ENCODE measurements around the gene VAMP8.

DNA sequence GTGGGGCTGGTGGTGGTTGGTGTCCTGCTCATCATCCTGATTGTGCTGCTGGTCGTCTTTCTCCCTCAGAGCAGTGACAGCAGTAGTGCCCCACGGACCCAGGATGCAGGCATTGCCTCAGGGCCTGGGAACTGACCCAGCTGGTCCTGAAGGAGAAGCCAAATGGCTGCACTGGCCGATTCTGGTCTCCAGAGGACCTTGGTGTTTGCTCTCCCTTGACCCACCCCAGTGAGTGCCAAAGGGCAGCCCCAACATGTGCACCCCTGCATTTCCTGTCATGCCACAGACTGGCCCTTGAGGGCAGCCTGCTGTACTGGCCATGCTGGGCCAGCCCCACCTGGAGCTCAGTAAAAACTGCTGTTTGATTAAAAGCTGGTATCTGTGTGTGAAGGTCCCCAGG is 15.6 kb downstream of the VAMP8 start:
- TF ChIP-seq ZFX (IDR thresholded peaks at IDR 0.05; ENCODE audit: borderline replicate concordance) = no peak
- no peak for TF ChIP-seq CTCF (IDR thresholded peaks at IDR 0.05)

All from 22Rv1 (cell line).